H54 (cell line): ENCODE measurements around the gene FAIM.
A peak's percentile ranks its signal among the peaks of the same experiment; 100 is the strongest.

Source experiments
- DNase-seq: peaks from one replicate; pipeline ENCODE4 v3.0.0; 2011; ENCODE audit warnings: low spot score, mixed read lengths; ENCODE audit not compliant: insufficient read length
- FAIRE-seq: peaks from 3 replicates; lab custom pipeline; 2011; peaks lifted over from hg19 to GRCh38; lab: Jason Lieb, UNC
- POLR2A ChIP-seq: IDR thresholded peaks from 2 replicates; pipeline ENCODE4 v1.6.1; 2011; ENCODE audit warnings: low read depth, mild to moderate bottlenecking, low read length

The FAIM gene

DNA sequence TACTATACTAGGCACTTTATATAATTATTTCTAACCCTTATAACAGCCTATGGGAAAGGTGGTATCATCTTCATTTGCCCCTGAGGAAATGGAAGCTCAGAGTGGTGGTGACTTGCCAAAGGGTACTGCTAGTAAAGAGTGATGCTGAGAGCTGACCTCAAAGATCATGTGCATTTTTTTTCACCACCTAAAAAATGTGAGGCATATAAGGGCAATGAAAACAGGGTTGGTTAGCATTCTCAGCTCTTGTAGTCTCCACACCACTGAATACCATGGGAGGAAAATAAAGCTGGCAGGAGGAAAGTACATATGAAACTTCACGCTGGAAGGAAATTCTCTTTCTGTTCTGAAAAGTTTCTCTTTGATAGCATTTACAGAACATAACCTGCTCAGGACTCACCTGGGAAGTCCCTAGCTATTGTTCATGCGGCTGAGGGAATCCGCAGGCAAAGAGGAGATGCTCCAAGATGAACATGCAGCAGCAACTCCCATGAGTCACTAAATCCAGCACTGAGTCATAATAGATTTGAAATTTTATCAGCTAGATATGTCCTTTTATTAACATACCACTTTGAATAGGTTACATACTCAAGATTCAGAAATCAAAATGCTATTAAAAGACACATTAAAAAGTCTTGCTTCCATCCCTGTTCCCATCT, 17.3 kb downstream of the FAIM start:
- no peak for TF ChIP-seq POLR2A
- peak; percentile 91 for FAIRE-seq

GRCh38 chr3:138629526-138629925, 21.0 kb downstream of the FAIM start:
- FAIRE-seq = no peak
- no peak for DNase-seq
- no peak for TF ChIP-seq POLR2A

More for the DNA sequence above, 17.3 kb downstream of the FAIM start:
- peak; percentile 22 for DNase-seq

- TF ChIP-seq POLR2A = no peak
- DNase-seq (no peak), FAIRE-seq (no peak)
Observed at GRCh38 chr3:138638641-138639040, 30.1 kb downstream of the FAIM start.

DNA sequence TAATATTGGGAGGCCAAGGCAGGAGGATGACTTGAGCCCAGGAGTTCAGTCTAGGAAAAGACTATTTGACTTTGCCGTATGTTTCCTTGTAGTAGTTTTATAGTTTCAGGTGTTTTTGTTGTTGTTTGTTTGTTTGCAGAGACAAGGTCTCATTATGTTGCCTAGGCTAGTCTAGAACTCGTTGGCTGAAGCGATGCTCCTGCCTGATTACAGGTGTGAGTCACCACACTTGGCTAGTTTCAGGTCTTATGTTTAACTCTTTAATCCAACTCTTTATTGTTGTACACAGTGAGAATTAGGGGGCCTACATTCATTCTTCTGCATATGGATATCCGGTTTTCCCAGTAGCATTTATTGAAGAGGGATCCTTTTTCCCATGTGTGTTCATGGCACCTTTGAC, 32.0 kb downstream of the FAIM start:
- no peak for TF ChIP-seq POLR2A
- FAIRE-seq (no peak), DNase-seq (no peak)

DNA sequence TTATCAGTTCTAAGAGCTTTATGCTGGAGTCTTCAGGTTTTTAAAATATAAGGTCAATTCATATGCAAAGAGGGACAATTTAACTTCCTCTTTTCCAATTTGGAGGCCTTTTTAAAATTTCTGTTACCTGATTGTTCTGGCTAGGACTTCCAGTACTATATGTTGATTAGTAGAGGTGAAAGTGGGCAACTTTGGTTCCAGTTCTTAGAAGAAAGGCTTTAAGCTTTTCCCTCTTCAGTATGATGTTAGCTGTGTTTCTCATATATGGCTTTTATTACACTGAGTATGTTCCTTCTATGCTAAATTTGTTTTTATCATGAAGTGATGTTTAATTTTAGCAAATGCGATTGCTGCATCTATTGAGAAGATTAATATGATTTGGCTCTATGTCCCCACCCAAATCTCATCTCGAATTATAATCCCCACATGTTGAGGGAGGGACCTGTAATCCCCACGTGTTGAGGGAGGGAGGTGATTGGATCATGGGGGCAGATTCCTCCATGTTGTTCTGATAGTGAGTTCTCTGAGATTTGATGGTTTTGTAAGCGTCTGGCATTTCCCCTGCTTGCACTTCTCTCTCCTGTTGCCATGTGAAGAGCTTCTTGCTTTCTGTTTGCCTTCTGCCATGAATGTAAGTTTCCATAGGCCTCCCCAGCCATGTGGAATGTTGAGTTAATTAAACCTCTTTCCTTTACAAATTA, 33.8 kb downstream of the FAIM start:
- FAIRE-seq = no peak
- no peak for DNase-seq
- TF ChIP-seq POLR2A = no peak

GRCh38 chr3:138642927-138643253, 34.3 kb downstream of the FAIM start:
- DNase-seq = no peak
- FAIRE-seq = no peak
- no peak for TF ChIP-seq POLR2A

GRCh38 chr3:138646008-138646407, 37.4 kb downstream of the FAIM start:
- DNase-seq (no peak), FAIRE-seq (no peak)
- TF ChIP-seq POLR2A = no peak

- no peak for DNase-seq
- FAIRE-seq = no peak
- TF ChIP-seq POLR2A = no peak
Observed at GRCh38 chr3:138646513-138646912, 37.9 kb downstream of the FAIM start.

DNA sequence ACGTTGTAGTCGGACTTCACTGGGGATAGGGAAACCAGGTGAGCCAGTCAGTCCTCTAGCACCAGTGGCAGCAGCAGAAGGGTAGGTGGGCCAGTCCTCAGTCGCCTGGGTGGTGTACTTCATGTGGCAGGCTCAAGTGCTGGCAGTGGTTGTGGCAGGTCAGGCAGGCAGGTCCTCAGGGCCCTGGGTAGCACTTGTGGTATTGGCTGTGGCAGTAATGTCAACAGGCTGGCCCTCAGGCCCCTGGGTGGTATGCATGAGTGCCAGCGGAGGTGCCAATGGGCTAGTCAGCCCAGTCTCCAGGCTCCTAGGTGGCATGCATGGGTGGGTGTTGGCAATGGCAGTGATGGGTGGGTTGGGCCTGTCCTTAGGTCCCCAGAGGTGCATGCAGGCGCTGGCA, 40.6 kb downstream of the FAIM start:
- DNase-seq (no peak), FAIRE-seq (no peak)
- TF ChIP-seq POLR2A = no peak

DNA sequence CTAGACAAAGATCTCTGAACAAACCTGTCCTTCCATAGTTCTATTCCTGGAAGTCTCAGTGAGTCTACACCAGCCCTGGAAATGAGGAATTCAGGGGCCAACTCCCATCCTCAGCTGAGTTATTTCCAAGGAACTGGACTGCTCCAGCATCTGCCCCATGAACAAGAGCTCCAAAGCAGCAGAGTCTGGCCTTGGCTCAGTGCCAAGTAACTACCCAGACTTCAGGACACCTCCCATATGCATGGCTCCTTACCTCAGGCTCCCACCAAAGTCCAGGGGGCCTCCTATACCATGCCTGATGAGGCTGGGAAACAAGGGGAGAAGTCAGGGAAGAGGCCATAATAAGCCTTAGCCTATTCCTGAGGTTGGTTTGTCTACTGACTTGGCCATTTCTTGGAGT, 45.0 kb downstream of the FAIM start:
- DNase-seq (no peak), FAIRE-seq (no peak)
- TF ChIP-seq POLR2A = no peak

- FAIRE-seq = no peak
- no peak for DNase-seq
- TF ChIP-seq POLR2A = no peak
Observed at GRCh38 chr3:138657508-138657907, 48.9 kb downstream of the FAIM start.

DNA sequence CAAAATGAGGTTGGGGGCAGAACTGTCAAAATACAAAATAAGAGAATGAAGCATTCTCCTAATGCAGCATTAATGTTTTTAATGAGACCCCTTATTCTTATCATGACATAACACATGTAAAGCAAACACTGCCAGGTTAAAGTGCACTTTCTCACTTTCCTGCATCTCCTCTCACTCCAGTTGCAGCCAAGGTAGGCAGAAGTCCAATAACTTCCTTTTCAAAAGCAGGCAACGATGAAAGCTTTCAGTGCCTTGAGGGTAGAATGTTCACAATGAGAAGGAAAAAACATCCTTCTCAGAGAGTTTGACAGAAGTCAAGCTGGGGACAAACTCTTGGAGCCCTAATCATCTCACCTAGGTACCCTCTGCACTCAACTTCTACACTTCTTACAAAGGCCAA, 59.5 kb downstream of the FAIM start:
- no peak for FAIRE-seq
- no peak for TF ChIP-seq POLR2A
- no peak for DNase-seq

DNA sequence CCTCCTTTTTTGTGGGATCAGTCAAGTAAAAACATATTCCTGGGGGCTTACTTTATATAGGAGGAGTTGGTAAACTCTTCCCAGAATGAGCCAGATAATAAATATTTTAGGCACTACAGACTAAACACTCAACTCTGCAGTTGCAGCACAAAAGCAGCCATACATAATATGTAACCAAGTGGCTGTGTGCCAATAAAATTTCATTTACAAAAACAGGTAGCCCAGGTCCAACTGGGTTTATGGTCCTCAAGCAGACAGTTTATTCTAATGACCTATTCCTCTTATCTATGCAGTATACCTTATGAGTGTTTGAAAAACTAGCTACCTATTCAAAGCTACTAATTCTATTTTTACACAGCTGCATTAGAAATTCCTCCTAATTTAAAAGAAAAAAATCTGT, 61.8 kb downstream of the FAIM start:
- DNase-seq (no peak), FAIRE-seq (peak; percentile 55)

GRCh38 chr3:138673641-138674530, 65.3 kb downstream of the FAIM start:
- FAIRE-seq (no peak), DNase-seq (no peak)
- TF ChIP-seq POLR2A = no peak

More for the DNA sequence above, 61.8 kb downstream of the FAIM start:
- TF ChIP-seq POLR2A = no peak
